K562 (cell line): ENCODE data around the gene SLC4A5. TPM values are rescaled to one million over a fixed set of nuclear protein-coding genes. Genes with fewer than 3 reads are reported as not detected.

Source experiments
- CCAR2 ChIP-seq: fragments of 200-400 bp; formaldehyde crosslinking; IDR thresholded peaks from 2 replicates; pipeline ENCODE4 v1.6.1; 2017; ENCODE audit warnings: mild to moderate bottlenecking, low read depth, low read length
- FOS ChIP-seq: IDR thresholded peaks from 3 replicates; pipeline ENCODE4 v1.6.1; 2011; ENCODE audit not compliant: insufficient read length; ENCODE audit errors: extremely low read depth
- FOXP4 ChIP-seq: sonication (generic); formaldehyde crosslinking; IDR thresholded peaks from 2 replicates; pipeline ENCODE4 v1.8.0; 2022; ENCODE audit warnings: mild to moderate bottlenecking, missing genetic modification reagents, borderline replicate concordance
- HMGN3 ChIP-seq: IDR thresholded peaks from 2 replicates; pipeline ENCODE4 v1.6.1; 2011; ENCODE audit warnings: borderline replicate concordance, low read depth, mild to moderate bottlenecking, mixed read lengths, low read length; ENCODE audit not compliant: insufficient read length; ENCODE audit errors: extremely low read depth
- MAX ChIP-seq: sonication (generic); formaldehyde crosslinking; IDR thresholded peaks from 2 replicates; pipeline ENCODE4 v1.9.0; 2022; ENCODE audit warnings: mild to moderate bottlenecking, missing genetic modification reagents
- POLR2A ChIP-seq: fragments of 450-650 bp; conservative IDR thresholded peaks from 2 replicates; pipeline ENCODE4 v1.6.1; 2016
- PTTG1 ChIP-seq: fragments of 450-650 bp; IDR thresholded peaks from 2 replicates; pipeline ENCODE4 v1.6.1; 2016; ENCODE audit warnings: low read depth, mild to moderate bottlenecking, missing genetic modification characterization, missing compliant biosample characterization
- SREBF1 ChIP-seq: fragments of 150-350 bp; IDR thresholded peaks from 2 replicates; pipeline ENCODE4 v1.6.1; 2014; ENCODE audit warnings: antibody characterized with exemption, low read depth, low read length, borderline replicate concordance
- STAG1 ChIP-seq: sonication (generic); formaldehyde crosslinking; IDR thresholded peaks from 2 replicates; pipeline ENCODE4 v1.5.0; 2020; ENCODE audit warnings: missing genetic modification reagents, borderline replicate concordance
- STAT6 ChIP-seq: sonication (generic); formaldehyde crosslinking; IDR thresholded peaks from 2 replicates; pipeline ENCODE4 v1.8.1; 2023; ENCODE audit warnings: mild to moderate bottlenecking, missing genetic modification reagents
- TFAM ChIP-seq: fragments of 250-450 bp; sonication (Bioruptor Pico); conservative IDR thresholded peaks from 2 replicates; pipeline ENCODE4 v1.5.0; 2021; ENCODE audit warnings: mild to moderate bottlenecking, moderate library complexity
- ZC3H4 ChIP-seq: sonication (generic); formaldehyde crosslinking; IDR thresholded peaks from 2 replicates; pipeline ENCODE4 v1.9.0; 2021; ENCODE audit warnings: missing genetic modification reagents, borderline replicate concordance
- ZNF133 ChIP-seq: fragments of 250-450 bp; sonication (Bioruptor Pico); IDR thresholded peaks from 2 replicates; pipeline ENCODE4 v1.4.0; 2020; ENCODE audit warnings: mild to moderate bottlenecking
- ZNF224 ChIP-seq: sonication (generic); formaldehyde crosslinking; IDR thresholded peaks from 2 replicates; pipeline ENCODE4 v1.8.0; 2022; ENCODE audit warnings: mild to moderate bottlenecking, missing genetic modification reagents
- ZNF445 ChIP-seq: fragments of 250-450 bp; sonication (Bioruptor Pico); IDR thresholded peaks from 2 replicates; pipeline ENCODE4 v1.4.0; 2020; ENCODE audit warnings: low read depth, mild to moderate bottlenecking, moderate library complexity
- ZNF57 ChIP-seq: fragments of 450-650 bp; formaldehyde crosslinking; IDR thresholded peaks from 2 replicates; pipeline ENCODE4 v1.4.0; 2020; ENCODE audit warnings: mild to moderate bottlenecking, moderate library complexity
- polyA plus RNA-seq, 8 experiments: library from polyadenylated mRNA; depleted of rRNA in 4 of 8; stranded (reverse) in 5 of 8; unstranded in 3 of 8; fragments of >200 nt; fragmentation: Nextera tagmentation in 2 of 8; fragmentation: Illumina TruSeq in 1 of 8; extraction: Ambion mirVana in 2 of 8; extraction: Trizol in 1 of 8; gene quantifications; 2 replicates each; pipeline versions ENCODE4 v1.2.1 to v1.2.3, GENCODE V29; 2011 to 2014; ENCODE audit warnings: inconsistent platforms in 1 of 8, missing spikeins in 1 of 8
- total RNA-seq, 7 experiments: library from RNA; depleted of rRNA in 6 of 7; stranded (reverse); fragments of >200 nt in 6 of 7; fragmentation: Illumina TruSeq in 2 of 7; extraction: Trizol in 2 of 7; gene quantifications; 2 replicates each; pipeline versions ENCODE4 v1.2.1 to v1.2.3, GENCODE V29; 2011 to 2021; ENCODE audit warnings: low replicate concordance in 1 of 7
- TF ChIP-seq, protein P1 (sequence below), 2 experiments: fragments of 450-650 bp; IDR thresholded peaks; 2 replicates each; pipeline ENCODE4 v1.6.1; 2016
- TF ChIP-seq, protein P2 (sequence below): IDR thresholded peaks from 3 replicates; pipeline ENCODE4 v1.6.1; 2011; ENCODE audit warnings: borderline replicate concordance, mild to moderate bottlenecking; ENCODE audit not compliant: insufficient read length, insufficient read depth

Gene SLC4A5
- total and polyA plus RNA-seq, 9 of the 15 experiments (the other 6 are each of a cell fraction or from before 2014, with no cell fraction given): 0.03 to 0.77 (median 0.14) TPM; not detected in 1

- peak; percentile 91 for TF ChIP-seq ZC3H4
- no peak for TF ChIP-seq PTTG1 (tag)
- TF ChIP-seq, protein P1, sequence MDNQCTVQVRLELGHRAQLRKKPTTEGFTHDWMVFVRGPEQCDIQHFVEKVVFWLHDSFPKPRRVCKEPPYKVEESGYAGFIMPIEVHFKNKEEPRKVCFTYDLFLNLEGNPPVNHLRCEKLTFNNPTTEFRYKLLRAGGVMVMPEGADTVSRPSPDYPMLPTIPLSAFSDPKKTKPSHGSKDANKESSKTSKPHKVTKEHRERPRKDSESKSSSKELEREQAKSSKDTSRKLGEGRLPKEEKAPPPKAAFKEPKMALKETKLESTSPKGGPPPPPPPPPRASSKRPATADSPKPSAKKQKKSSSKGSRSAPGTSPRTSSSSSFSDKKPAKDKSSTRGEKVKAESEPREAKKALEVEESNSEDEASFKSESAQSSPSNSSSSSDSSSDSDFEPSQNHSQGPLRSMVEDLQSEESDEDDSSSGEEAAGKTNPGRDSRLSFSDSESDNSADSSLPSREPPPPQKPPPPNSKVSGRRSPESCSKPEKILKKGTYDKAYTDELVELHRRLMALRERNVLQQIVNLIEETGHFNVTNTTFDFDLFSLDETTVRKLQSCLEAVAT (IDR thresholded peaks at IDR 0.05): peak; percentile 44 to 83; a peak in 2 of 4 replicates
- TF ChIP-seq FOXP4 (CRISPR knock-in tag): 0 out of 2 replicates have a peak, but pooled peaks have one; percentile 6
- TF ChIP-seq STAT6 (CRISPR knock-in tag): peak; percentile 83; the same call in 1 of the 2 replicates
- no peak for TF ChIP-seq CCAR2
- peak; percentile 81 for TF ChIP-seq FOS
- no peak for TF ChIP-seq SREBF1
- no peak for TF ChIP-seq ZNF133 (CRISPR knock-in tag)
- TF ChIP-seq ZNF57 (CRISPR knock-in tag): no peak
- peak; percentile 77 for TF ChIP-seq HMGN3
- peak; percentile 99 for TF ChIP-seq POLR2A
- TF ChIP-seq ZNF445 (CRISPR knock-in tag): no peak
- TF ChIP-seq STAG1 (CRISPR knock-in tag): 0 out of 2 replicates have a peak, but pooled peaks have one; percentile 6
- TF ChIP-seq MAX (CRISPR knock-in tag): peak; percentile 99
- no peak for TF ChIP-seq TFAM
- no peak for TF ChIP-seq ZNF224 (CRISPR knock-in tag)
- TF ChIP-seq, protein P2, sequence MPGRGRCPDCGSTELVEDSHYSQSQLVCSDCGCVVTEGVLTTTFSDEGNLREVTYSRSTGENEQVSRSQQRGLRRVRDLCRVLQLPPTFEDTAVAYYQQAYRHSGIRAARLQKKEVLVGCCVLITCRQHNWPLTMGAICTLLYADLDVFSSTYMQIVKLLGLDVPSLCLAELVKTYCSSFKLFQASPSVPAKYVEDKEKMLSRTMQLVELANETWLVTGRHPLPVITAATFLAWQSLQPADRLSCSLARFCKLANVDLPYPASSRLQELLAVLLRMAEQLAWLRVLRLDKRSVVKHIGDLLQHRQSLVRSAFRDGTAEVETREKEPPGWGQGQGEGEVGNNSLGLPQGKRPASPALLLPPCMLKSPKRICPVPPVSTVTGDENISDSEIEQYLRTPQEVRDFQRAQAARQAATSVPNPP: no peak
Measured at GRCh38 chr2:74198461-74199274, 144.5 kb downstream of the SLC4A5 start, which contains the start of gene MTHFD2 (continued).
